ENCODE data around the gene C10orf95.

GRCh38 chr10:102426803-102427287 lies 24.5 kb downstream of the C10orf95 start:
- TF ChIP-seq CTCF (IDR thresholded peaks at IDR 0.05): no peak
- TF ChIP-seq POLR2A (IDR thresholded peaks at IDR 0.05): no peak

Measured in heart left ventricle (tissue), 13 donors.